H1 (cell line): Measurements from ENCODE around the gene EPS8L1. TPM values are rescaled to one million over a fixed set of nuclear protein-coding genes. Genes with fewer than 3 reads are reported as not detected.

ENCODE experiments used
- CTCF ChIA-PET: fragments of 300-600 bp; sonication (Branson Sonifier 250); formaldehyde crosslinking; loops from one replicate; lab custom pipeline; 2021; ENCODE audit not compliant: partially characterized antibody; lab: Charles Lee
- POLR2A ChIA-PET: fragments of 300-600 bp; sonication (Branson Sonifier 250); formaldehyde crosslinking; loops from one replicate; lab custom pipeline; 2021; ENCODE audit warnings: inconsistent platforms; ENCODE audit not compliant: partially characterized antibody; lab: Charles Lee
- DNase-seq, 2 experiments: peaks; one replicate each; pipeline versions ENCODE4 v3.0.0 to v3.0.0-alpha.2; 2010 to 2022; ENCODE audit warnings: low spot score in 2 of 2, low read depth in 1 of 2, mixed read lengths in 1 of 2
- FAIRE-seq: peaks from 2 replicates; lab custom pipeline; 2011; peaks lifted over from hg19 to GRCh38; lab: Jason Lieb, UNC
- H2AFZ ChIP-seq: 2 replicates; pipeline ENCODE4 v1.8.1; 2012; ENCODE audit warnings: low read length, inconsistent platforms
- H2AK5ac ChIP-seq: 2 replicates; pipeline ENCODE4 v1.6.1; 2013; ENCODE audit warnings: low read depth, low read length
- H2BK120ac ChIP-seq: replicated peaks from 2 replicates; pipeline ENCODE3; 2013; ENCODE audit warnings: low read depth, low read length, inconsistent platforms
- H2BK12ac ChIP-seq: 2 replicates; pipeline ENCODE4 v1.6.1; 2013; ENCODE audit warnings: low read depth, low read length
- H2BK15ac ChIP-seq: 2 replicates; pipeline ENCODE4 v1.6.1; 2013; ENCODE audit warnings: low read length
- H2BK20ac ChIP-seq: 2 replicates; pipeline ENCODE4 v1.6.1; 2013; ENCODE audit warnings: low read length
- H2BK5ac ChIP-seq: 2 replicates; pipeline ENCODE4 v1.6.1; 2013; ENCODE audit warnings: low read depth, low read length
- H3K14ac ChIP-seq: 2 replicates; pipeline ENCODE4 v1.6.1; 2013; ENCODE audit warnings: inconsistent platforms; ENCODE audit not compliant: insufficient read length
- H3K18ac ChIP-seq: 2 replicates; pipeline ENCODE4 v1.6.1; 2013; ENCODE audit warnings: low read length; ENCODE audit errors: extremely low read depth
- H3K23ac ChIP-seq: 2 replicates; pipeline ENCODE4 v1.6.1; 2013; ENCODE audit warnings: inconsistent platforms; ENCODE audit not compliant: insufficient read length
- H3K23me2 ChIP-seq: 2 replicates; pipeline ENCODE4 v1.6.1; 2013; ENCODE audit warnings: low read depth, low read length
- H3K27ac ChIP-seq: 2 replicates; pipeline ENCODE4 v1.6.1; 2011; ENCODE audit warnings: low read depth, low read length, inconsistent platforms
- H3K27me3 ChIP-seq, 4 experiments: replicated peaks in 1 of 4; 1 replicate in 1 of 4; 2 replicates in 3 of 4; pipeline versions ENCODE4 v1.6.1 to v1.8.1; 2011 to 2013; ENCODE audit warnings: low read length in 3 of 4, mild to moderate bottlenecking in 3 of 4, inconsistent platforms in 2 of 4, mixed read lengths in 2 of 4, moderate library complexity in 1 of 4; ENCODE audit not compliant: control insufficient read depth in 3 of 4, insufficient read depth in 3 of 4; ENCODE audit errors: extremely low read depth in 1 of 4
- H3K36me3 ChIP-seq, 4 experiments: 2 replicates each; pipeline versions ENCODE4 v1.6.1 to v1.8.1; 2011 to 2013; ENCODE audit warnings: mild to moderate bottlenecking in 4 of 4, low read length in 3 of 4, moderate library complexity in 2 of 4, control low read depth in 1 of 4, inconsistent platforms in 1 of 4; ENCODE audit not compliant: insufficient read depth in 4 of 4, control insufficient read depth in 2 of 4
- H3K4ac ChIP-seq: replicated peaks from 2 replicates; pipeline ENCODE3; 2013; ENCODE audit warnings: low read length, low read depth, mixed read lengths, inconsistent platforms; ENCODE audit not compliant: insufficient read length
- H3K4me1 ChIP-seq, 4 experiments: replicated peaks in 1 of 4; 1 replicate in 1 of 4; 2 replicates in 3 of 4; pipeline versions ENCODE4 v1.6.1 to v1.8.1; 2011 to 2013; ENCODE audit warnings: low read length in 3 of 4, inconsistent platforms in 2 of 4, mixed read lengths in 1 of 4; ENCODE audit not compliant: insufficient read depth in 4 of 4, control insufficient read depth in 3 of 4
- H3K4me2 ChIP-seq, 2 experiments: 2 replicates each; pipeline versions ENCODE4 v1.6.1 to v1.8.1; 2011 to 2013; ENCODE audit warnings: low read depth in 2 of 2, low read length in 2 of 2, control low read depth in 1 of 2, inconsistent platforms in 1 of 2, mild to moderate bottlenecking in 1 of 2; ENCODE audit not compliant: insufficient read depth in 1 of 2
- H3K4me3 ChIP-seq, 4 experiments: fragments of 200-600, 300-600 bp in 1 of 4; sonication (generic), shearing (Covaris generic), sonication (Bioruptor Twin) in 1 of 4; 2 replicates each; pipeline versions ENCODE4 v1.5.1 to v1.8.1; 2011 to 2016; ENCODE audit warnings: low read length in 4 of 4, low read depth in 3 of 4, control low read depth in 2 of 4, inconsistent platforms in 2 of 4, mild to moderate bottlenecking in 2 of 4, mixed read lengths in 1 of 4, moderate library complexity in 1 of 4; ENCODE audit not compliant: insufficient read depth in 2 of 4; ENCODE audit errors: extremely low read depth in 1 of 4
- H3K56ac ChIP-seq: replicated peaks from 2 replicates; pipeline ENCODE3; 2013; ENCODE audit warnings: low read depth, mild to moderate bottlenecking, mixed read lengths, low read length, inconsistent platforms; ENCODE audit not compliant: insufficient read length
- H3K79me1 ChIP-seq: 2 replicates; pipeline ENCODE4 v1.6.1; 2013; ENCODE audit warnings: low read depth, low read length, control low read depth
- H3K79me2 ChIP-seq, 2 experiments: 2 replicates each; pipeline versions ENCODE4 v1.6.1 to v1.8.1; 2012 to 2013; ENCODE audit warnings: low read length in 2 of 2, mild to moderate bottlenecking in 2 of 2, inconsistent platforms in 1 of 2; ENCODE audit not compliant: insufficient read depth in 2 of 2, control insufficient read depth in 1 of 2
- H3K9ac ChIP-seq, 4 experiments: replicated peaks in 1 of 4; 1 replicate in 1 of 4; 2 replicates in 3 of 4; pipeline versions ENCODE4 v1.6.1 to v1.8.1; 2011 to 2013; ENCODE audit warnings: low read depth in 3 of 4, low read length in 3 of 4, control low read depth in 2 of 4, mild to moderate bottlenecking in 2 of 4, moderate library complexity in 2 of 4, inconsistent platforms in 1 of 4; ENCODE audit errors: extremely low read depth in 1 of 4
- H3K9me3 ChIP-seq, 2 experiments: 2 replicates each; pipeline versions ENCODE4 v1.6.1 to v1.8.1; 2012 to 2013; ENCODE audit warnings: mild to moderate bottlenecking in 2 of 2, moderate library complexity in 2 of 2, control low read depth in 1 of 2, inconsistent platforms in 1 of 2, low read depth in 1 of 2, low read length in 1 of 2, mixed read lengths in 1 of 2; ENCODE audit not compliant: insufficient read depth in 2 of 2
- H4K20me1 ChIP-seq, 2 experiments: replicated peaks in 1 of 2; 2 replicates each; pipeline versions ENCODE3 to v1.8.1; 2011 to 2013; ENCODE audit warnings: inconsistent platforms in 2 of 2, low read length in 2 of 2, mild to moderate bottlenecking in 1 of 2; ENCODE audit not compliant: insufficient read depth in 2 of 2, control insufficient read depth in 1 of 2
- H4K5ac ChIP-seq: 2 replicates; pipeline ENCODE4 v1.6.1; 2013; ENCODE audit warnings: low read length, low read depth, mixed read lengths, inconsistent platforms; ENCODE audit not compliant: insufficient read length
- H4K8ac ChIP-seq: 2 replicates; pipeline ENCODE4 v1.8.0; 2013; ENCODE audit warnings: mild to moderate bottlenecking, moderate library complexity, low read length, inconsistent platforms; ENCODE audit not compliant: insufficient read depth; ENCODE audit errors: extremely low read depth
- H4K91ac ChIP-seq: replicated peaks from 2 replicates; pipeline ENCODE3; 2013; ENCODE audit warnings: low read length, mixed read lengths, inconsistent platforms; ENCODE audit not compliant: insufficient read length
- HDAC6 ChIP-seq: IDR thresholded peaks from one replicate; pipeline ENCODE4 v1.7.1; 2012; ENCODE audit warnings: low read depth, mild to moderate bottlenecking, inconsistent platforms, low read length, moderate library complexity
- USF2 ChIP-seq: IDR thresholded peaks from 2 replicates; pipeline ENCODE4 v1.6.1; 2011; ENCODE audit warnings: low read length, improper control_type of control experiment
- WGBS, 2 experiments: shearing (Covaris generic) in 1 of 2; methylation state at CpG; one replicate each; pipeline versions ENCODE4 v1.1.6 to v1.1.7; 2013 to 2015; ENCODE audit warnings: low lambda C conversion rate in 2 of 2, mixed read lengths in 2 of 2, inconsistent platforms in 1 of 2, low coverage in 1 of 2, missing lambda C conversion rate in 1 of 2; ENCODE audit not compliant: insufficient replicate concordance in 2 of 2, insufficient coverage in 1 of 2, insufficient read length in 1 of 2; ENCODE audit errors: extremely low coverage in 1 of 2, missing lambda C conversion rate in 1 of 2; 5-methylcytosine and 5-hydroxymethylcytosine counted together
- polyA plus RNA-seq, 7 experiments: library from polyadenylated mRNA; depleted of rRNA in 3 of 7; stranded (reverse) in 5 of 7; unstranded in 2 of 7; fragments of >200 nt in 5 of 7; fragments of 200-250 nt in 2 of 7; gene quantifications; 1 replicate in 5 of 7; 2 replicates in 1 of 7; 4 replicates in 1 of 7; pipeline versions ENCODE4 v1.2.1 to v1.2.3, GENCODE V29; 2011 to 2013; ENCODE audit warnings: missing spikeins in 2 of 7, mixed read lengths in 2 of 7
- total RNA-seq: library from RNA; stranded (reverse); fragmentation: NEBNext Ultra II Directional; extraction: Animal tissue kit (Norgen Biotek cat#: 25700); gene quantifications from 2 replicates; pipeline ENCODE4 v1.2.1, GENCODE V29; 2021

The EPS8L1 gene
- total and polyA plus RNA-seq, 2 of the 8 experiments (the other 6 are each of a cell fraction or from before 2014, with no cell fraction given) = 19.8 to 30.2 TPM

- 0 out of 2 replicates have a peak overlapping the region, but pooled peaks have one; percentile 88 for H2BK15ac ChIP-seq
- no peak overlapping the region; the same call in 1 of the 2 replicates for H4K8ac ChIP-seq
- peak overlapping the region; percentile 96 to 98 for H3K4me2 ChIP-seq
- no peaks in the 10 kb centered on the region for H3K27me3 ChIP-seq
- H3K4me1 ChIP-seq = peaks cover 0 to 26% (median 17%) of the 10 kb centered on the region in 4 experiments; a peak in 5 of 7 replicates
- H3K23ac ChIP-seq = peak overlapping the region; percentile 36
- H3K56ac ChIP-seq = no peak overlapping the region
- H2BK20ac ChIP-seq = no peak overlapping the region
- H3K79me1 ChIP-seq = peaks cover 32% of the 10 kb centered on the region
- peaks cover 0 to 33% of the 10 kb centered on the region in 2 experiments; a peak in 2 of 4 replicates for H3K79me2 ChIP-seq
- DNase-seq (peak in 1 of 2 experiments; percentile 59), FAIRE-seq (no peak)
- no peak overlapping the region for H2BK120ac ChIP-seq
- H2AFZ ChIP-seq = no peak overlapping the region
- no peak overlapping the region for H4K5ac ChIP-seq
- peaks cover 0 to 4% (median 0%) of the 10 kb centered on the region in 4 experiments; a peak in 1 of 8 replicates for H3K36me3 ChIP-seq
- CTCF ChIA-PET = interaction anchor here (0.9 to 3.7 kb wide), 10 partner anchors 10 to 49 kb away, joined by 3 to 15 read pairs (median 4); no protein-coding TSS in a partner anchor
- no peak overlapping the region for H3K14ac ChIP-seq
- peak overlapping the region; percentile 56 to 93 (median 65) for H3K9ac ChIP-seq
- 16% methylated on average over 25 of the region's 25 CpGs; no CpG with 5 or more reads in 1 of the 2 experiments for WGBS, 2 experiments
- no peak overlapping the region for H2BK5ac ChIP-seq
- H3K9me3 ChIP-seq = no peaks in the 10 kb centered on the region
- no peak overlapping the region for H2BK12ac ChIP-seq
- no peak overlapping the region for H3K4ac ChIP-seq
- no peak overlapping the region for H3K27ac ChIP-seq
- no peak overlapping the region for H2AK5ac ChIP-seq
- H3K18ac ChIP-seq = no peak overlapping the region; the same call in 1 of the 2 replicates
- POLR2A ChIA-PET = interaction anchor here (0.9 to 6.4 kb wide), 9 partner anchors 10 to 335 kb away, joined by 3 to 72 read pairs (median 8); partner anchors contain the start of gene HSPBP1
- H4K91ac ChIP-seq = no peak overlapping the region
- peaks cover 17% of the 10 kb centered on the region for H3K23me2 ChIP-seq
- H3K4me3 ChIP-seq = peak overlapping the region; percentile 83 to 92 (median 87)
- peaks cover 20 to 25% of the 10 kb centered on the region in 2 experiments for H4K20me1 ChIP-seq
- TF ChIP-seq HDAC6 = no peak
- TF ChIP-seq USF2 = peak; percentile 78
These were observed 40.7 kb downstream of the EPS8L1 start for GRCh38 chr19:55116232-55116858.
